Activated naive CD8-positive, alpha-beta T cell treated with anti-CD3 and anti-CD28 coated beads for 36 hours (primary cell): ENCODE results near the gene FAM193A. TPM values are rescaled to one million over a fixed set of nuclear protein-coding genes. Genes with fewer than 3 reads are reported as not detected.
A peak's percentile ranks its signal among the peaks of the same experiment; 100 is the strongest.
"Not testable (repeated sequence)": the region's sequence is repeated elsewhere in the genome, so short reads cannot be mapped to it uniquely, and the experiment has no call there.

Source experiments
- DNase-seq: peaks from one replicate; pipeline ENCODE4 v3.0.0; 2021
- H3K27ac Mint-ChIP-seq: one replicate; pipeline ENCODE4 v1.8.0; 2022; ENCODE audit warnings: mild to moderate bottlenecking, moderate library complexity, mixed read lengths
- H3K27me3 Mint-ChIP-seq: one replicate; pipeline ENCODE4 v1.8.0; 2022; ENCODE audit warnings: mild to moderate bottlenecking, mixed read lengths
- H3K36me3 Mint-ChIP-seq: one replicate; pipeline ENCODE4 v1.8.0; 2021; ENCODE audit warnings: mild to moderate bottlenecking, mixed read lengths
- H3K4me1 Mint-ChIP-seq: one replicate; pipeline ENCODE4 v1.8.0; 2021; ENCODE audit warnings: mixed read lengths
- H3K4me3 Mint-ChIP-seq: one replicate; pipeline ENCODE4 v1.8.0; 2022; ENCODE audit warnings: mild to moderate bottlenecking, moderate library complexity, mixed read lengths
- H3K9me3 Mint-ChIP-seq: one replicate; pipeline ENCODE4 v1.8.0; 2022; ENCODE audit warnings: mixed read lengths
- total RNA-seq, 2 experiments: library from RNA; stranded (reverse); gene quantifications; one replicate each; pipeline ENCODE4 v1.2.3, GENCODE V29; 2021

The FAM193A gene
- total RNA-seq, 2 experiments from 2014 or later = 18.9 TPM

DNA sequence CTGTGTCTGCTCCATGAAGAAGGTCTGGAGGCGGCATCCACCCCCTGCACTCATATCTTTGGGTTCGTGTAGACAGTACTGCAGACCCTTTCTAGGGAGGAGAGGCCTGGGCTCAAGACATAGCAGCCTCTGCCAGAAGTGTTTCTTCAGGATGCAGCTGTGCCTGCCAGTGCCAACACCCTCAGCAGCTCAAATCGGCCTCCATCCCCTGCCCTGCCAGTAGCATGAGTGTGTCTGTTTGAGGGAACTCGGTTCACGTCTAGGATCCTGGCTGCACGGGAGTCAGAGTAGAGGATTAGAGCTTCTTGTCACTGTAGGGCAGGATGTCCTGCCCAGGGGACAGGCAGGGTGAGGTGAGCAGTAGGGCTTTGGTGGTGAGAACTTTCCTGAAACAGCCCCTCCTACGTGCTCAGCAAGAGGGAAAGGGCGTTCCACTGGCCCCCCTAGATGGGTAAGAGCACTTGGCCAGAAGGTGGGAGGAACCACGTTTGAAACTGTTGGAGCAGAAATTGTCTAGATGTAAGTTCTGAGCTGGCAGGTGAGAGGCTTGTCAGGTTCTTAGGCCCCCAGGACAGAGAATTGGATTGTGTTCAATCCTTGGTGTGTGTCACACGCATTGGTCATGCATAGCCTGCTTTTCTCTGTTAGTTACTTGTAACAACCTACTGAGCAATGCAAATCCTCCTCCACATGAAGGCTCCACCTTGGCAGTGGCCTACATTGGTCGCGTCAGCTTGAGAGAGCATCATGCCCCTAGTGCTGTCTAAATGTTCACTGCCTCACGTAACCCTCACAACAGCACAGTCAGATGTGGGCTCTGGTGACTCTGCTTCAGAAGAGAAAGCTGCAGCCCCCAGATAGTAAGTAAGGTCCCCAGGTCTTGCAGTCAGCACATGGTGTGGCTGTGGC lies 25.8 kb upstream of the FAM193A start:
- no peaks in the 10 kb centered on the region for H3K27me3 Mint-ChIP-seq
- H3K4me3 Mint-ChIP-seq = no peak overlapping the region
- H3K9me3 Mint-ChIP-seq = no peaks in the 10 kb centered on the region
- DNase-seq = no peak
- H3K27ac Mint-ChIP-seq = peak overlapping the region; percentile 16
- peaks cover 9% of the 10 kb centered on the region for H3K36me3 Mint-ChIP-seq
- H3K4me1 Mint-ChIP-seq = peaks cover 11% of the 10 kb centered on the region

DNA sequence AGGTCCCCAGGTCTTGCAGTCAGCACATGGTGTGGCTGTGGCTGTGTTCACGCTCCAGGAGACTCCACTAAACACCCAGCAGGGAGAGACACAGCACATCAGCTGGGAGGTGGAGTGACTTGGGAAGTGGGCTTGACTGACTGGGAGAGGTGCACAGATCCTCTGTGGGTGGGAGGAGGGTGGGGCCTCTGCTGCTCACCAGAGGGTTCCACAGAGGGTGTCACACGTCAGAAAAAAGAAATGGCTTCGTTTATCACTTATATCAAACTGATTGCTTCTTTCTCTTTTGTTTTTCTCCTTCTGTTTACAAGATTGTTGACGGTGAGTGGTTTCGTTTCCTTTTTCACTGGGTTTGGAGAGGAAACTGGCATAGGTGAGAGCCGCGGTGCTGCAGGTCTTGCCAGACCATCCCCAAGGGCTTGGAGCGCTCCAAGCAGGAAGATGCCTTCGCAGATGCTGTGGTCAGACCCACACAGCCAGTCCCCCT lies 24.8 kb upstream of the FAM193A start:
- H3K27me3 Mint-ChIP-seq = no peaks in the 10 kb centered on the region
- H3K27ac Mint-ChIP-seq = no peak overlapping the region
- peaks cover 9% of the 10 kb centered on the region for H3K4me1 Mint-ChIP-seq
- H3K4me3 Mint-ChIP-seq = no peak overlapping the region
- no peaks in the 10 kb centered on the region for H3K9me3 Mint-ChIP-seq
- H3K36me3 Mint-ChIP-seq = peaks cover 10% of the 10 kb centered on the region
- DNase-seq = no peak

- H3K4me1 Mint-ChIP-seq = peaks cover 9% of the 10 kb centered on the region
- H3K27me3 Mint-ChIP-seq = no peaks in the 10 kb centered on the region
- DNase-seq = no peak
- H3K9me3 Mint-ChIP-seq = no peaks in the 10 kb centered on the region
- H3K36me3 Mint-ChIP-seq = peaks cover 9% of the 10 kb centered on the region
- H3K27ac Mint-ChIP-seq = peak overlapping the region; percentile 46
- H3K4me3 Mint-ChIP-seq = no peak overlapping the region
Observed at GRCh38 chr4:2512396-2513135, 23.9 kb upstream of the FAM193A start.

DNA sequence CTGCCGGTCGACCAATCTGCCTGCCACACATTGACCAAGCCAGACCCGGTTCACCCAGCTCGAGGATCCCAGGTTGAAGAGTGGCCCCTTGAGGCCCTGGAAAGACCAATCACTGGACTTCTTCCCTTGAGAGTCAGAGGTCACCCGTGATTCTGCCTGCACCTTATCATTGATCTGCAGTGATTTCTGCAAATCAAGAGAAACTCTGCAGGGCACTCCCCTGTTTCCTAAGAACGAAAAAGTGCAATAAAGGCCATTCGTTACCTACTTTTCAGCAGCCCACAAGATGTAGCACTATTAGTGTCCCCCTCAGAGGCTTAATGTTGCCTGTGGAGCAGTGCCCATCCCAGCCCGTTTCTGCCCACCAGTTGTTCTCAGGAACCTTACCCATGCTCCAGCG lies 22.3 kb upstream of the FAM193A start:
- H3K4me3 Mint-ChIP-seq, H3K9me3 Mint-ChIP-seq, H3K27me3 Mint-ChIP-seq, DNase-seq, H3K4me1 Mint-ChIP-seq, H3K27ac Mint-ChIP-seq: not testable (repeated sequence)
- H3K36me3 Mint-ChIP-seq = peaks cover 13% of the 10 kb centered on the region

DNA sequence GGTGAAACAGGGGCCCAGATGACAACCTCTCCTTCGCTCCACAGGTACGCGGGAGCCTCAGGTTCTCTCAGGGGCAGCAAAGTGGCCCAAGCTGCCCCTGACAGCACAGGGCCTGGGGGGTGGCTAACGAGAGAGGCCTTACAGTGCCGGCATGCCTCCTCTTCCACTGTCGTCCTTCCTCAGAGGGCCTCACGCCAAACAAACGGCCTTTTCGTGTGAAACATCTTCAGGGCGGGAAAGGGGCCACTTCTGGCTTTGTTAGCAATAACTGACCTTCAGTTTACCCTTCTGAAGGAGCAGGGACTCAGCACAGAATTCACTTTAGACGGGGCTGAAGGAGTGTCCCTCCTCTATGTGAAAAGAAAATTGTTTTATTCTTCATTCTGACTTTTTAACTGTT lies 21.5 kb upstream of the FAM193A start:
- not testable (repeated sequence) for H3K27ac Mint-ChIP-seq, H3K27me3 Mint-ChIP-seq, H3K4me3 Mint-ChIP-seq, DNase-seq, H3K4me1 Mint-ChIP-seq, H3K9me3 Mint-ChIP-seq
- H3K36me3 Mint-ChIP-seq = peaks cover 15% of the 10 kb centered on the region

DNA sequence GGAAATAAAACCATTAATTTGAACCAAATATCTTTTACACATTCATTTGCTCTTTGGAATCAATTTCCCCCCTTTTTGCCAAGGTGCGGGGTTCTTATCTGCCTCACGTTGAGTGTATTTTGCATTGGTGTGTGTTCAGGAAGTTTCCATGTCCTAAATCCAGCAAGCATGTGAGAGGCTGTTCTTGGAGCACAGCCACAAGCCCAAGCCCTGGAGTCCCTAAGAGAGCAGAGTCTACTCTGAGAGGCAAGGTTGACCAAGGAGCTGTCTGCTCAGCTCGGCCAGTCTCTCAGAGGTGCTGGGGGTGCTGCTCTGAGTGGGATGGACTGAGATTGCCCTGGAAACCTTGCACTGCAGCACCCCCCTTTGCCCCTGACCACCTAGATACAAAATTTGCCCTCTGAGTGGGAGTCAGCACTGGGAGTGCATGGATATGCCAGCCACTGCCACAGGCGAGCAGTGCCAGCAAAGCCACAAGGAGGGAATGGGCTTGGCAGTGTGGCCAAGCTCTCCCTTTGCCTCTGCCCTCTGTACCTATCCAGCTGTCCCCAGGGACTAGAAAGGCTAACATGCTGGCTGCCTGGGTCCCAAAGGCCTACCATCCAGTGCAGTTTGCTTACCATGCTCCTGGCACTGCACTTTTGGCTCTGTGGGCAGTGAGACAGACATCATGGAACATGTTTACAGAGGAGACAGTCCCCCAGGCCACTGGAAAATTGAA lies 20.5 kb upstream of the FAM193A start:
- no peaks in the 10 kb centered on the region for H3K9me3 Mint-ChIP-seq
- no peak for DNase-seq
- H3K4me1 Mint-ChIP-seq = peaks cover 2% of the 10 kb centered on the region
- H3K27ac Mint-ChIP-seq = peak overlapping the region; percentile 51
- peaks cover 16% of the 10 kb centered on the region for H3K36me3 Mint-ChIP-seq
- no peak overlapping the region for H3K4me3 Mint-ChIP-seq
- H3K27me3 Mint-ChIP-seq = no peaks in the 10 kb centered on the region

- H3K4me1 Mint-ChIP-seq = peaks cover 2% of the 10 kb centered on the region
- DNase-seq = no peak
- H3K27me3 Mint-ChIP-seq = no peaks in the 10 kb centered on the region
- no peak overlapping the region for H3K4me3 Mint-ChIP-seq
- H3K36me3 Mint-ChIP-seq = peaks cover 16% of the 10 kb centered on the region
- H3K9me3 Mint-ChIP-seq = no peaks in the 10 kb centered on the region
- no peak overlapping the region for H3K27ac Mint-ChIP-seq
Observed at GRCh38 chr4:2516635-2517034, 19.8 kb upstream of the FAM193A start.

GRCh38 chr4:2526559-2526958 lies 9.9 kb upstream of the FAM193A start:
- DNase-seq = no peak
- Mint-ChIP-seq H3K27ac (no peak overlapping the region), H3K36me3 (no peaks in the 10 kb centered on the region), H3K4me1 (no peaks in the 10 kb centered on the region), H3K27me3 (no peaks in the 10 kb centered on the region), H3K4me3 (no peak overlapping the region), H3K9me3 (no peaks in the 10 kb centered on the region)

GRCh38 chr4:2534904-2535375 lies 1.5 kb upstream of the FAM193A start:
- Mint-ChIP-seq H3K27me3 (no peaks in the 10 kb centered on the region), H3K4me3 (peak overlapping the region; percentile 94), H3K36me3 (peaks cover 2% of the 10 kb centered on the region), H3K4me1 (peaks cover 16% of the 10 kb centered on the region), H3K9me3 (no peaks in the 10 kb centered on the region), H3K27ac (peak overlapping the region; percentile 96)
- no peak for DNase-seq

DNA sequence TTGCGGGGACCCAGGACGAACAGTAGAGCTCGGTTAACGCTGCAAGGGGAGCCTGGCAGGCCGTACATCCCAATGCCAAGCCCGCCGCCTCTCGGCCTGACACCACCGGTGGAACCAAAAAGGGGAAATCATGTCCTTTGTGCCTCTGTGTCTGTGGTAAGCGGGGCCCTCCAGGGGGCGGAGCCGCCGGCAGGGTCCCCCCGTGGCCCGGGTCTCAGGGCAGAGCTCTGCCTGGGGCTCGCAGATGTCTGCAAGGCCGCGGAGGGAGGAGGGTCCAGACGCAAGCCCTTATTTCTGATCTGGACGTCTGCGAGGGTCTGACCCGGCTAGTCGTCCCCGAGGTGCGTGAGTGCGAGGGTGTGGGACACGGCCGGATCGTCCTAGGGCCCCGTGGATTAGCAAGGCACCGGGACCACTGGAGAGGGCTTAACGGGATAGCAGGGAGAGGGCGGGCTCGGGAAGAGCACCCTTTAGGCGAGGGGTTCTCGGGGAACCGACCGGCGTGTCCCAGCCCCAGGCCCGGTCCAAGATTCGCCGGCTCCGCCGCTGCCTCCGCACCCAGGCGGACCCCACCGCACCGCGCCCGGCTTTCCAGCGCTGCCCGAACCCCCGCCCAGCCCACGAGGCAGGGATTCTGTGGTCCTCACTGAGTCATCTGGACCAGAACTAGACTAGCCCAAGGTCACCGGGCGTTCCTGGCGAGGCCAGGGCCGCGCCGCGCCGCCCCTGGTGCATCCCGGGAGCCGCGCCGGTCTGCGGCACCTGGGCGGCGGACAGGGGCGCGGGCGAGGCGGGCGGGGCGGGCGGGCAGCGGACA lies 863 bp upstream of the FAM193A start:
- Mint-ChIP-seq H3K9me3 (no peaks in the 10 kb centered on the region), H3K27ac (peak overlapping the region; percentile 96), H3K4me1 (peaks cover 16% of the 10 kb centered on the region), H3K4me3 (peak overlapping the region; percentile 94), H3K27me3 (no peaks in the 10 kb centered on the region), H3K36me3 (peaks cover 2% of the 10 kb centered on the region)
- DNase-seq = peak; percentile 72

- H3K27me3 Mint-ChIP-seq = no peaks in the 10 kb centered on the region
- no peaks in the 10 kb centered on the region for H3K9me3 Mint-ChIP-seq
- peak overlapping the region; percentile 75 for H3K27ac Mint-ChIP-seq
- peaks cover 4% of the 10 kb centered on the region for H3K36me3 Mint-ChIP-seq
- DNase-seq = peak; percentile 70
- peaks cover 21% of the 10 kb centered on the region for H3K4me1 Mint-ChIP-seq
- H3K4me3 Mint-ChIP-seq = peak overlapping the region; percentile 88
Observed at GRCh38 chr4:2537011-2537830, 774 bp downstream of the FAM193A start.

DNA sequence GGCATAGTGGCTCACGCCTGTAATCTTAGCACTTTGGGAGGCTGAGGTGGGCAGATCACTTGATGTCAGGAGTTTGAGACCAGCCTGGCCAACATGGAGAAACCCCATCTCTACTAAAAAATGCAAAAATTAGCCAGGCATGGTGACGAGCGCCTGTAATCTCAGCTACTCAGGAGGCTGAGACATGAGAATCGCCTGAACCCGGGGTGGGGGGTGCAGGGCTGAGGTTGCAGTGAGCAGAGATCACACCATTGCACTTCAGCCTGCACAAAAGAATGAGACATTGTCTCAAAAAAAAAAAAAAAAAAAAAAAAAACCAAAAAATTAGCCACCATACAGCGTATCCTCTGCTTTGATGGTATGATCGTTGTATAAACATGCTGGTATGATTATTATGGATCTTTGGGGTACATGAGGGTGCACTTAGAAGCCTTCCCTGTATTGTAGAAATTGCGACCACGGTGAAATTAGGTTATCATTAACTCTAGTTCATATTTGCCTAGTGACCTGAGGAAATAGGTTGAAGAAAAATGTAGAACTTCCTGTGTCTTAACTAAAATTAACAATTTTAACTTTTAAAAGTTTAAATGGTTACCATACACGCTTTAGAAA lies 7.2 kb downstream of the FAM193A start:
- H3K4me1 Mint-ChIP-seq = peaks cover 22% of the 10 kb centered on the region
- H3K27ac Mint-ChIP-seq, H3K9me3 Mint-ChIP-seq, H3K36me3 Mint-ChIP-seq, DNase-seq, H3K27me3 Mint-ChIP-seq, H3K4me3 Mint-ChIP-seq: not testable (repeated sequence)

DNA sequence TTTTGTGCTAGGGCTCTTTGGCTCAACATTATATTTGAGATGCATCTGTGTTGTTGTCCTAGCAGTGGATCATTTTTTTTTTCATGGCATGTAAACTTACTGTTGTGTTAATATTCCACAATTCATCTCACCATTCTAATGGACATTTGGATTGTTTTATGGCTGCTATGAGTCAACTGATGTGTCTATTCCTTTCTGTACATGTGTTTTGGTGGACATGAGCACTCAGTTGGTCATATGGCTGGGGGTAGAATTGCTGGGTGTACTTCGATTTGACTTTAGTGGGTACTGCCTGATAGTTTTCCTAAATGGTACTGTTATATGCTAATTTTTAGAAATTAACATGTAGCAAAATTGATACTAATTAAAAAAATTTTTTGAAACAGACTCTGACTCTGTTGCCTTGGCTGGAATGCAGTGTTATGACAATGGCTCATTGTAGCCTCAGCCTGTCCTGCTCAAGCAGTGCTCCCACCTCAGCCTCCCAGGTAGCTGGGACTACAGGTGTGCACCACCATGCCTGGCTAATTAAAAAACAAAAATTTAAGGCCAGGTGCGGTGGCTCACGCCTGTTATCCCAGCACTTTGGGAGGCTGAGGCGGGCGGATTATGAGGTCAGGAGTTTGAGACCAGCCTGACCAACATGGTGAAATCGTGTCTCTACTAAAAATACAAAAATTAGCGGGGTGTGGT lies 9.0 kb downstream of the FAM193A start:
- DNase-seq = no peak
- Mint-ChIP-seq H3K4me1 (peaks cover 16% of the 10 kb centered on the region), H3K4me3 (no peak overlapping the region), H3K36me3 (peaks cover 9% of the 10 kb centered on the region), H3K27ac (no peak overlapping the region), H3K9me3 (peaks cover 4% of the 10 kb centered on the region), H3K27me3 (no peaks in the 10 kb centered on the region)
